GM12873 (cell line): ENCODE results near the gene PATJ.

Experiments
- CTCF ChIP-seq: IDR thresholded peaks from 2 replicates; pipeline ENCODE4 v1.5.1; 2012; ENCODE audit warnings: low read depth, mild to moderate bottlenecking, moderate library complexity, low read length, control low read depth; ENCODE audit not compliant: insufficient read depth; ENCODE audit errors: missing control alignments

PATJ gene

GRCh38 chr1:62024690-62025089 is 282.4 kb downstream of the PATJ start:
- TF ChIP-seq CTCF = no peak

- no peak for TF ChIP-seq CTCF
Measured at GRCh38 chr1:62025154-62025553, 282.9 kb downstream of the PATJ start.

GRCh38 chr1:62025892-62026291 is 283.6 kb downstream of the PATJ start:
- no peak for TF ChIP-seq CTCF

- no peak for TF ChIP-seq CTCF
Measured at GRCh38 chr1:62029704-62030103, 287.4 kb downstream of the PATJ start.

- TF ChIP-seq CTCF = no peak
Measured at GRCh38 chr1:62034790-62035189, 292.5 kb downstream of the PATJ start.

- TF ChIP-seq CTCF = no peak
Measured at GRCh38 chr1:62037274-62037673, 295.0 kb downstream of the PATJ start.

- TF ChIP-seq CTCF = peak; percentile 38
Measured at GRCh38 chr1:62038594-62039284, 296.5 kb downstream of the PATJ start.
